Neutrophil (primary cell): ENCODE results near the gene PTPRD.
"Not testable (repeated sequence)": the region's sequence is repeated elsewhere in the genome, so short reads cannot be mapped to it uniquely, and the experiment has no call there.

Experiments
- H3K27ac ChIP-seq: fragments of 200-600 bp; sonication (generic); 2 replicates; pipeline ENCODE4 v1.5.1; 2016; ENCODE audit warnings: mild to moderate bottlenecking, moderate library complexity
- H3K27me3 ChIP-seq: fragments of 200-600 bp; sonication (generic); 2 replicates; pipeline ENCODE4 v1.6.0; 2016; ENCODE audit warnings: mild to moderate bottlenecking
- H3K36me3 ChIP-seq: fragments of 200-600 bp; sonication (generic); 2 replicates; pipeline ENCODE4 v1.5.1; 2017
- H3K4me1 ChIP-seq, 2 experiments: fragments of 200-600 bp in 1 of 2; sonication (generic) in 1 of 2; 1 replicate in 1 of 2; 2 replicates in 1 of 2; pipeline versions ENCODE4 v1.5.1 to v1.6.1; 2013 to 2016; ENCODE audit warnings: low read depth in 1 of 2, low read length in 1 of 2, mild to moderate bottlenecking in 1 of 2, moderate library complexity in 1 of 2; ENCODE audit not compliant: control insufficient read depth in 1 of 2, insufficient read depth in 1 of 2
- H3K4me3 ChIP-seq, 2 experiments: fragments of 200-600 bp in 1 of 2; sonication (generic) in 1 of 2; 1 replicate in 1 of 2; 2 replicates in 1 of 2; pipeline ENCODE4 v1.5.1; 2013 to 2016; ENCODE audit warnings: low read depth in 1 of 2, low read length in 1 of 2, mild to moderate bottlenecking in 1 of 2, moderate library complexity in 1 of 2
- H3K9me3 ChIP-seq: fragments of 200-600 bp; sonication (generic); 2 replicates; pipeline ENCODE4 v1.5.1; 2016
- TF ChIP-seq, protein P1 (sequence below): fragments of 200-600 bp; sonication (generic); IDR thresholded peaks from 2 replicates; pipeline ENCODE4 v1.5.1; 2016; ENCODE audit warnings: antibody characterized with exemption

The PTPRD gene

DNA sequence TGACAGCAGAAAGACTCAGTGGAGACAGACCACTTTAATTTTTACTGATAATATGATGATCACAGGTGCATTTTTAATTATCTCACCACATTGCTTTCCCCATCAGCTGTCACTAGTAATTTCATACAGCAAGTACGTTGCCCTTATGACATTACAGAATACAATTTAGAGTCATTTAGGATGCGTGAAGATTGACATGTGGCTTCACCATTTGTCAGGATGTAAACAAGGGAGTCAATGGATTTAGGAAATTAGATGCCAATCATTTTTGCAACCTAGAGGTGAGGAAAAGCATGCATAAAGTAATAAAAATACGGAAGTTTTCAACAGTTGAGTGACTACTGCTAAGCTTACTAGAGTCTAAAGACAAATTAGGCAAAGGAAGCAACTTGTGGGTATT is 1129.6 kb downstream of the PTPRD start:
- H3K9me3 ChIP-seq, result no peaks in the 10 kb centered on the region
- TF ChIP-seq, protein P1, sequence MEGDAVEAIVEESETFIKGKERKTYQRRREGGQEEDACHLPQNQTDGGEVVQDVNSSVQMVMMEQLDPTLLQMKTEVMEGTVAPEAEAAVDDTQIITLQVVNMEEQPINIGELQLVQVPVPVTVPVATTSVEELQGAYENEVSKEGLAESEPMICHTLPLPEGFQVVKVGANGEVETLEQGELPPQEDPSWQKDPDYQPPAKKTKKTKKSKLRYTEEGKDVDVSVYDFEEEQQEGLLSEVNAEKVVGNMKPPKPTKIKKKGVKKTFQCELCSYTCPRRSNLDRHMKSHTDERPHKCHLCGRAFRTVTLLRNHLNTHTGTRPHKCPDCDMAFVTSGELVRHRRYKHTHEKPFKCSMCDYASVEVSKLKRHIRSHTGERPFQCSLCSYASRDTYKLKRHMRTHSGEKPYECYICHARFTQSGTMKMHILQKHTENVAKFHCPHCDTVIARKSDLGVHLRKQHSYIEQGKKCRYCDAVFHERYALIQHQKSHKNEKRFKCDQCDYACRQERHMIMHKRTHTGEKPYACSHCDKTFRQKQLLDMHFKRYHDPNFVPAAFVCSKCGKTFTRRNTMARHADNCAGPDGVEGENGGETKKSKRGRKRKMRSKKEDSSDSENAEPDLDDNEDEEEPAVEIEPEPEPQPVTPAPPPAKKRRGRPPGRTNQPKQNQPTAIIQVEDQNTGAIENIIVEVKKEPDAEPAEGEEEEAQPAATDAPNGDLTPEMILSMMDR, result no peak
- no peaks in the 10 kb centered on the region for H3K27me3 ChIP-seq
- no peaks in the 10 kb centered on the region for H3K4me1 ChIP-seq
- H3K36me3 ChIP-seq, result no peaks in the 10 kb centered on the region
- no peak overlapping the region for H3K27ac ChIP-seq
- no peak overlapping the region for H3K4me3 ChIP-seq

DNA sequence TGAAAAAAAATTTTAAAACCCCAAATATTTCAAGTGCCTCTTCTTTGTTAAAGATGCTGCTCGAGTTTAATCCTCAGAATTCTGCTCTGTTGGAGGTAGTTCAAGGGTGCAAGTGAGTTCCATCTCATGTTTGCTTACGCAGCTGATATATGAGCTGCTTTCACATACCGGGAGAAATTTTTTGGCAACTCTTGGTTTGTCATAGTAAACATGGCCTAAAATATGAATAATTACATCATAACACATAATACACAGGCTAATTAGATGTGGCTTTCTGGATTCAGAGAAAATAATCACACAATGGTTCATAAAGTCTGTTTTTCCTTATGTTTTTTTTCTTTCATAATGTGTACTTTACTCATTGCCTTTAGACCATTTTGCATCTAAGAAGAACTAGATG is 1134.1 kb downstream of the PTPRD start:
- H3K36me3 ChIP-seq, result no peaks in the 10 kb centered on the region
- no peaks in the 10 kb centered on the region for H3K27me3 ChIP-seq
- no peaks in the 10 kb centered on the region for H3K4me1 ChIP-seq
- H3K27ac ChIP-seq, result no peak overlapping the region
- H3K9me3 ChIP-seq, result no peaks in the 10 kb centered on the region
- TF ChIP-seq, protein P1, result no peak
- H3K4me3 ChIP-seq, result no peak overlapping the region

GRCh38 chr9:9469271-9469670 is 1143.5 kb downstream of the PTPRD start:
- Histone ChIP-seq H3K27me3 (no peaks in the 10 kb centered on the region), H3K4me1 (no peaks in the 10 kb centered on the region), H3K27ac (no peak overlapping the region), H3K4me3 (no peak overlapping the region), H3K9me3 (no peaks in the 10 kb centered on the region), H3K36me3 (no peaks in the 10 kb centered on the region)
- TF ChIP-seq, protein P1, result no peak

DNA sequence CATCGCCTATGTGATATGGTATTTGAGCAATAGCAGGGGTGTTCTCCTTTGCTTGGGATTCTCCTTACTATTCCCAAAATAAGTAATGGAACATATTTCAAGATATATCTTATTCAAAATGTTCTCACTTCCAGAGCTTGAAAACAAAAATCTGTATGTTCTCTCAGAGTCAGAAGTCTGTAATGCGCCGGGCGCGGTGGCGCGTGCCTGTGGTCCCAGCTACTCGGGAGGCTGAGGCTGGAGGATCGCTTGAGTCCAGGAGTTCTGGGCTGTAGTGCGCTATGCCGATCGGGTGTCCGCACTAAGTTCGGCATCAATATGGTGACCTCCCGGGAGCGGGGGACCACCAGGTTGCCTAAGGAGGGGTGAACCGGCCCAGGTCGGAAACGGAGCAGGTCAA is 1170.9 kb downstream of the PTPRD start:
- not testable (repeated sequence) for H3K4me3 ChIP-seq, H3K27me3 ChIP-seq, H3K4me1 ChIP-seq, H3K27ac ChIP-seq, H3K36me3 ChIP-seq, H3K9me3 ChIP-seq

GRCh38 chr9:9437641-9438040 is 1175.2 kb downstream of the PTPRD start:
- TF ChIP-seq, protein P1, result no peak
- Histone ChIP-seq H3K27ac (no peak overlapping the region), H3K36me3 (no peaks in the 10 kb centered on the region), H3K27me3 (no peaks in the 10 kb centered on the region), H3K4me3 (no peak overlapping the region), H3K4me1 (no peaks in the 10 kb centered on the region), H3K9me3 (no peaks in the 10 kb centered on the region)

GRCh38 chr9:9426454-9426853 is 1186.3 kb downstream of the PTPRD start:
- H3K27ac ChIP-seq, H3K27me3 ChIP-seq, H3K9me3 ChIP-seq, H3K4me3 ChIP-seq, H3K4me1 ChIP-seq, H3K36me3 ChIP-seq: not testable (repeated sequence)

DNA sequence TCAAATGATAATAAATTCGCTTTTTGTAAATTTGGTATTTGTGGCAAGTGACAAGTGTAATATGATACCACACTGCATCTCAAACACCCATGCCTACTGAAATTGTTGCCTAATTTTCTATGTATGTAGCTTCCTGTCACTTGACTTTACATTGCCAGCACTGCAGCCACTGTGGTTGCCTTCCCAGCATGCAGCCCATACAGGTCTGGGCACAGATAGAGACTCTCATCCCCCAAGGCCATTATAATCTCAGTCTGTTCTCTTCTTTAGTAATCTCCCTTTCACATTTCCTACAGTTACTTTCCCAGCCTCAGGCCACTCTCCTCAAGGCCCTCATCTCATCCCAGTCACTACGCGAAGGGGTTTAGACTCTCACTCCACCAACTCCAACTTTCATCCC is 1200.6 kb downstream of the PTPRD start:
- H3K27ac ChIP-seq, result no peak overlapping the region

More for the DNA sequence above, 1200.6 kb downstream of the PTPRD start:
- no peaks in the 10 kb centered on the region for H3K9me3 ChIP-seq
- H3K4me1 ChIP-seq, result no peaks in the 10 kb centered on the region
- no peak overlapping the region for H3K4me3 ChIP-seq
- no peaks in the 10 kb centered on the region for H3K36me3 ChIP-seq
- H3K27me3 ChIP-seq, result no peaks in the 10 kb centered on the region
- TF ChIP-seq, protein P1, result no peak
